Measurements from ENCODE around the gene FICD. TPM values are rescaled to one million over a fixed set of nuclear protein-coding genes. Genes with fewer than 3 reads are reported as not detected.
"Not testable (repeated sequence)": the region's sequence is repeated elsewhere in the genome, so short reads cannot be mapped to it uniquely, and the experiment has no call there.

The FICD gene
- total RNA-seq, 1 donor from 2014 or later, result 4.2 TPM

- no peak for DNase-seq
- Histone ChIP-seq H3K9me3 (replicated peaks) (no peaks in the 10 kb centered on the region), H3K27ac (replicated peaks) (no peak overlapping the region), H3K36me3 (peaks cover 84% of the 10 kb centered on the region), H3K27me3 (ENCODE audit: low read depth) (no peaks in the 10 kb centered on the region), H3K4me1 (peaks cover 36% of the 10 kb centered on the region), H3K4me3 (no peak overlapping the region)
- no peak for TF ChIP-seq CTCF (IDR thresholded peaks at IDR 0.05; ENCODE audit: borderline replicate concordance)
- intact Hi-C loops (cut with micrococcal nuclease), result no loop called here
Measured at GRCh38 chr12:108543652-108544051, 28.6 kb downstream of the FICD start.

- peaks cover 47% of the 10 kb centered on the region for H3K4me1 ChIP-seq
- peaks cover 63% of the 10 kb centered on the region for H3K36me3 ChIP-seq
- no peaks in the 10 kb centered on the region for H3K27me3 ChIP-seq (ENCODE audit: low read depth)
- intact Hi-C loops (cut with micrococcal nuclease), result no loop called here
- H3K9me3 ChIP-seq (replicated peaks), result no peaks in the 10 kb centered on the region
- DNase-seq, result peak; percentile 24
- H3K4me3 ChIP-seq, result no peak overlapping the region
- TF ChIP-seq CTCF (IDR thresholded peaks at IDR 0.05; ENCODE audit: borderline replicate concordance), result no peak
- H3K27ac ChIP-seq (replicated peaks), result peak overlapping the region; percentile 62
Measured at GRCh38 chr12:108547686-108548085, 32.6 kb downstream of the FICD start.

- no peak for DNase-seq
- Histone ChIP-seq H3K9me3 (replicated peaks) (no peaks in the 10 kb centered on the region), H3K27me3 (ENCODE audit: low read depth) (no peaks in the 10 kb centered on the region), H3K27ac (replicated peaks) (no peak overlapping the region), H3K36me3 (peaks cover 49% of the 10 kb centered on the region), H3K4me1 (peaks cover 55% of the 10 kb centered on the region), H3K4me3 (no peak overlapping the region)
- intact Hi-C loops (cut with micrococcal nuclease), result no loop called here
- TF ChIP-seq CTCF (IDR thresholded peaks at IDR 0.05; ENCODE audit: borderline replicate concordance), result no peak
Measured at GRCh38 chr12:108548954-108549521, 34.0 kb downstream of the FICD start.

GRCh38 chr12:108551535-108551934 lies 36.5 kb downstream of the FICD start:
- intact Hi-C loops (cut with micrococcal nuclease), result no loop called here
- H3K27ac ChIP-seq (replicated peaks), result no peak overlapping the region
- no peaks in the 10 kb centered on the region for H3K9me3 ChIP-seq (replicated peaks)
- peaks cover 24% of the 10 kb centered on the region for H3K36me3 ChIP-seq
- H3K27me3 ChIP-seq (ENCODE audit: low read depth), result no peaks in the 10 kb centered on the region
- H3K4me3 ChIP-seq, result no peak overlapping the region
- TF ChIP-seq CTCF (IDR thresholded peaks at IDR 0.05; ENCODE audit: borderline replicate concordance), result no peak
- no peak for DNase-seq
- H3K4me1 ChIP-seq, result peaks cover 72% of the 10 kb centered on the region

GRCh38 chr12:108553799-108554198 lies 38.7 kb downstream of the FICD start:
- peaks cover 72% of the 10 kb centered on the region for H3K4me1 ChIP-seq
- TF ChIP-seq CTCF (IDR thresholded peaks at IDR 0.05; ENCODE audit: borderline replicate concordance), result no peak
- DNase-seq, result no peak
- no peaks in the 10 kb centered on the region for H3K9me3 ChIP-seq (replicated peaks)
- H3K27me3 ChIP-seq (ENCODE audit: low read depth), result no peaks in the 10 kb centered on the region
- no peak overlapping the region for H3K4me3 ChIP-seq
- no peak overlapping the region for H3K27ac ChIP-seq (replicated peaks)
- peaks cover 5% of the 10 kb centered on the region for H3K36me3 ChIP-seq
- intact Hi-C loops (cut with micrococcal nuclease), result no loop called here

- peaks cover 86% of the 10 kb centered on the region for H3K4me1 ChIP-seq
- H3K27me3 ChIP-seq (ENCODE audit: low read depth); H3K36me3 ChIP-seq; H3K27ac ChIP-seq (replicated peaks); H3K4me3 ChIP-seq; H3K9me3 ChIP-seq (replicated peaks); DNase-seq; intact Hi-C loops (cut with micrococcal nuclease): not testable (repeated sequence)
Measured at GRCh38 chr12:108555383-108555782, 40.3 kb downstream of the FICD start.

All from left ventricle myocardium inferior (tissue), 1 donor.